GM18502 (cell line): Measurements from ENCODE around the gene CFAP74.

Experiments used
- ATAC-seq: cut with Tn5 transposase; IDR thresholded peaks from one replicate; pipeline ENCODE4 v1.9.1; 2021; ENCODE audit warnings: mild to moderate bottlenecking; ENCODE audit not compliant: unreplicated experiment, poor library complexity

The CFAP74 gene

DNA sequence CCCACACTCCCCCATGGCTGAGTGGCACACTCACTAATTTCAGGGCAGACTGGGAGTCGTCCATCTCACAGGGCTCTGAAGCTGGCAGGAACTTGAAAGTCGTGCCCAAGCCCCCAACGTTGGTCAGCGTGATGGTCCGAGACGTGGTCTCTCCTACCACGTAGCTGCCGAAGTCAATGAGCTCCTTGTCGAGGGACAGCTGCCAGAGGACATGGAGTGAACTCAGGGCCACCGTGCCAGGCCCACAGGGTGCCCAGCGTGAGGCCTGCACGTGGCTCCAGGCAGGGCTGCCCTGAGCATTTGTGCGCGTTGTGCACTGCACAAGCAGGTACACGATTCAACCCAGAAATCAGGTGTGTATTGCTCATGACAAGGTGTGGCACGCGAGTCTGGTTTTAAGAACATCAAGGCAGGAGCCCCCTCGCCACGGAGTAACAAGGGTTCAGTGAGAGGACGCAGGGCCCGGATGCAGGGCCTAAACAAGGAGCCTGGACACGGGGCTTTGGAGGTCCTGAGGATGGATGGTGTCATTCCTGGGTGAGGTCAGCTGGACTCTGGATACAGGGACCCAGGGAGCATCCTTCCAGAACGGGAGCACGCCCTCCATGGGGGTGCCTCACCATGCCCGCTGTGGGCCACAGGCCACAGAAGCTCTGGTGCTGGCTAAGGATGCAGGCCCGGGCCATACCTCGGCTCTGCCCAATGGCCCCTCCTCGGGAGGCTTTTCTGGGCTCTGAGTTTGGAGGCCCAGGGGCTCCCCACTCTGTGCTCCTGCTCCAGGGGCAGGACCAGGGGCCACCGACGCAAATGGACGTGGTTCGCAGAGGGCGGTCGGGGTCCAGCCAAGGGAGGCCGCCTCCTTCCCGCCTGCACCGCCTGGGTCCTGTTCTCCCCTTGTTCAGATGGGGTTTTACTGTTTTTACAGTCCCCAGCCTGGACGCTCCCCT is 46.7 kb downstream of the CFAP74 start:
- no peak for ATAC-seq

DNA sequence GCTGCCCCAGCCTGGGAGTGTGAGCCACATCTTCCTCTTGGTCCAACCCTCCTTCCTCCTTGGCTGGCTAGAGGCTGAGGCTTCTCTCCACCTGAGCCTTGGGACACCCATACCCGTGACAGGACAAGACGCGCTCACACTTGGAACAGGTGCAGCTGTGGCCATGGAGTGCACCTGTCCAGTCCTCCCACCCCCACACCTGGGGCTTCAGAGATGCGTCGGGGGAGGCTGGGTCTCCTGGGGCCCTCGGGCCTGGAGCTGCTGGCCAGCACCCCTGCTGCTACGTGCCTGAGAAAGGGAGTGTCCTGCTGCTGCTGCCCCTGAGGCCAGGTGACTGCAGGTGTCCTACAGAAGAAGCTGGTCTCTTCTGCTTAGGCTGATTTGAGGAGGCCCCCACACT is 47.5 kb downstream of the CFAP74 start:
- no peak for ATAC-seq

DNA sequence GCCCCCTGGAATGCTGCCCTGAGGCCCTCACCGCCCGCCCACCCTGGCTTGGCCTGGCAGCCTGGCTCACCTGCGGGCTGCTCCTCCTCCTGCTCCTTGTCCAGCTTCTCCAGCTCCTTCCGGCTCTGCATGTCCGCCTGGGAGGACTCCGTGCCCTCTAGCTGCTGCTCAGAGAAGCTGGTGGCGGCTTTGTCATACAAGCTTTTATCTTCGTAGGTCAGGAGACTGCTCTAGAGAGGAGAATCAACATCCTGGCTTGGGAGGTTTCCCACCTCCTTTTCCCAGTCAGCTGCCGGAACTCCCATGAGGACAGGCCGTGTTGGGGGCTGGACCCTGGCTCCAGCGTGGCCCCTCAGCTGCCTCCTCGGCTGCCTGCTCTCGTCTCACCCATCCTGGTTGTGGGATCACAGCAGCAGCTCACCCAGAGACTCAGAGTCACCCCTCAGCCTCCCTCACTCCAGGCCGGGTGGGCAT is 47.9 kb downstream of the CFAP74 start:
- no peak for ATAC-seq

DNA sequence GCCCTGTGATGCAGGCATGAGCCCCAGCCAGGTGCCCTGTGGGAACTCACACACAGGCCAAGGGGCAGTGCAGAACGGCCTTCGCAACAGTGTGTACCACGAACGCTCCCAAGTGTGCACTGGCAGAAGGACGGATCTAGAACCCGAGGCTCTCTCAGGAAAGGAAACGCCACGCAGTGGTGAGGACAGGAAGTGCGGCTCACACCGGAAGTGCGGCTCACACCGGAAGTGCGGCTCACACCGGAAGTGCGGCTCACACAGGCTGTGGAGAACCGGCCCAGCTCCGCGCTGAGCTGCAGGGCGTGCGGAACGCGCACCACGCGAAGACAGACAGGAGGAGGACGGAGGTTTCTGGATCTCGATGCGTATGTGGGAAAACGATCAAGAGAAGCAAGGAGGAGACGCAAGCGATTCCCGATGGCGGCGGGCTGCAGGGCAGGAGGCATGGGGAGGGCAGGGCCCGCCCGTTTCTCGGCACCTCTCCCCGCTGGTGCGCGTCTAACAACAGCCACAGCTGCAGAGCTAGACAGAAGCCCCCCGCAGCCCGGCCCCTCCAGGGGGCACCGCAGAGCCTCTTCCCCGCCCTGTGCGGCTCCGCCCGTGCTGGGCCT is 48.6 kb downstream of the CFAP74 start:
- ATAC-seq = no peak

DNA sequence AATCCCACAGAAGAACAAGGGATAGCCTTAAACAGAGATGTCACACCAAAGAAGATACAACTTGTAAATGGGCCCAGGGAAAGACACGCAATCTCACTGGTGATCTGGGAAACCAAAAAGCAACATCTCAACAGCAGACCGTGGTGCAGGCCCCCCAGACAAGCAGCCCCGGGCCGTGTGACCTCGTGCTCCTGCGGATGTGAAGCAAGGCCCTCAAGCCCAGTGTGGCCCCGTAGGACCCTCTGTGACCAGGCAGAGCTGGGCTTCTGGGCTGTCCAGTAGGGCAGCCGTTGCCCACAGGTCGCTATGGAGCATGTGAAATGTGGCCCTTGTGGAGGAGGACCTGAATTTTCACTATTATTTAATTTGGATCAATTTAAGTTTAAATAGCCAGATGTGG is 49.6 kb downstream of the CFAP74 start:
- no peak for ATAC-seq

DNA sequence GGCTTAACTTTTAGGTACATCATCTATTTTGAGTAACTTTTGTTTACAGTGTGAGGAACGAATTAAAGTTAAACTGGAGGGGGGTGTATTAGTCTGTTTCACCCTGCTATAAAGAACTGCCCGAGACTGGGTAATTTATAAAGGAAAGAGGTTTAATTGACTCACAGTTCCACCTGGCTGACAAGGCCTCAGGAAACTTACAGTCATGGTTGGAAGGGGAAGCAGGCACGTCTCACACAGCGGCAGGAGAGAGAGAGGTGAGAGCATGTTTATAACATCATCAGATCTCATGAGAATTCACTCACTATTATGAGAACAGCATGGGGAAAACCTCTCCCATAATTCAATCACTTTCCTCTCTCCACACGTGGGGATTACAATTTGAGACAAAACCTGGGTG is 52.6 kb downstream of the CFAP74 start:
- ATAC-seq = no peak

DNA sequence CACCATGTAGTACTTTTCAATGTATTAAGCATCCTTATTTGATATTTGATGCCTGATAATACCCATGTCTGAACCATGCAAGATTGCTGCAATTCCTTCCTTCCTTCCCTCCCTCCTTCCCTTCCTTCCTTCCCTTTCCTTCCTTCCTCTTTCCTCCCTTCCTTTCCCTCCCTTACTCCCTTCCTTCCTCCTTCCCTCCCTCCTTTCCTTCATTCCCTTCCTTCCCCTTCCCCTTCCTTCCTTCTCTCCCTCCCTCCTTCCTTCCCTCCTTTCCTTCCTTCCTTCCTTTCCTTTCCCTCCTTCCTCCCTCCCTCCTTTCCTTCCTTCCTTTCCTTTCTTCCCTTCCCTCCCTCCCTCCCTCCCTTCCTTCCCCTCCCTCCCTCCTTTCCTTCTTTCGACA is 54.8 kb downstream of the CFAP74 start:
- no peak for ATAC-seq

DNA sequence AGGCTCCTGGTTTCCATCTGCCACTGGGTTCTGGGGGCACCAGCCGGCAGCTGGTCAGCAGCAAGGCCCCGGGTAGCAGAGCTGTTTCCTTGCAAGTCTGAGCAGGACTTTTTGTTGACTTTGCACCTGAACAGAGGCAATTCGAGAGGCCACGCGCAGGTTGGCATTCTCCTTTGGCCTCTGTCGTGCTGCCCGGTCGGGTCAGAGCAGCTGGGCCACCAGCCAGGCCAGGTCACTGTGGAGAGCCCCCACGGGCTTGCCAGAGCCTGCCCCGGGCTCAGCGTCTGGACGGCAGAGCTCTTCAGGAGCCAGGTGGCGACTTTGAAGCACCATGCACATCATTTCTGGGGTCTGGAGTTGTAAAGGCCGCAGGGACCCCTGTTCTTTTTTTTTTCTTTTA is 56.1 kb downstream of the CFAP74 start:
- ATAC-seq = no peak

DNA sequence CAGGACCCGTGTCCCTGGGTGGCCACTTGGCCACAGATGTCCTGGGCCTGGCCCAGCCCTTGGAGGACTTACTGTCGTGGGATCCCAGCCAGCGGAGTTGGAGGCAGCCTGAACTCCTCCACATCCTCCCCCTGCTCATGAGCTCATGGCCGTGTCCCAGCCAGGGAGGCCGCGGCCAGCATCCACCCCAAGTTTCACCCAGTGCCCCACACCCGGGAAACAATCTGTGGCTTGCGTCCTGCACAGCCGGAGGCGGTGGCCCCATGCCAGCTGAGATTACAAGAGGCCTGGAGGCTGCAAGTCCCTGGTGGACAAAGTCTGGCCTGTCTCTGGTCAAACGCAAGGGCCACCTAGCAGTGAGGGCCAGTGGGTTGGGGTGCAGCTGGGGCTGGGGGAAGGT is 57.0 kb downstream of the CFAP74 start:
- no peak for ATAC-seq

DNA sequence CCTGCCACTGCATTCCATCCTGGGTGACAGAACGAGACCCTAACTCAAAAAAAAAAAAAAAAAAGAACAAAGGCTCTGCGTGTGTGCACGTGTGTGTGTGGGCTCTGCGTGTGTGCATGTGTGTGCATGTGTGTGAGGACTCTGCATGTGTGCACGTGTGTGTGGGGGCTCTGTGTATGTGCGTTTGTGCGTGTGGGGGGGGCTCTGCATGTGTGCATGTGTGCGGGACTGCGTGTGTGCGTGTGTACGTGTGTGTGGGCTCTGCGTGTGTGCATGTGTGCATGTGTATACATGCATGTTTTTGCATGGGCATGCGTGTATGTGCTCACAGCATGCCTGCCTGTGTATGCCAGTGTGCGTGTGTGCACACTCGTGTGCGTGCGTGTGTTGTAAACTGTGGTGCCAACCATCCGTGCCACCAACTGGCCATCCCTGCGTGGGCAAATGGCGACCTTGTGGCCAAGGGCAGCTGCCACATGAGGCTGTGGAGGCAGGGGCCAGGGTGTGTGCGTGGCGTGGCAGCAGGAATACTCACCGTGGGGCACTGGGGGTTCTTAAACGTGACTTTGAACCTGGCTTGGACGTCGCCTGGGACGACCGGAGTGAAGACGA is 57.7 kb downstream of the CFAP74 start:
- no peak for ATAC-seq

DNA sequence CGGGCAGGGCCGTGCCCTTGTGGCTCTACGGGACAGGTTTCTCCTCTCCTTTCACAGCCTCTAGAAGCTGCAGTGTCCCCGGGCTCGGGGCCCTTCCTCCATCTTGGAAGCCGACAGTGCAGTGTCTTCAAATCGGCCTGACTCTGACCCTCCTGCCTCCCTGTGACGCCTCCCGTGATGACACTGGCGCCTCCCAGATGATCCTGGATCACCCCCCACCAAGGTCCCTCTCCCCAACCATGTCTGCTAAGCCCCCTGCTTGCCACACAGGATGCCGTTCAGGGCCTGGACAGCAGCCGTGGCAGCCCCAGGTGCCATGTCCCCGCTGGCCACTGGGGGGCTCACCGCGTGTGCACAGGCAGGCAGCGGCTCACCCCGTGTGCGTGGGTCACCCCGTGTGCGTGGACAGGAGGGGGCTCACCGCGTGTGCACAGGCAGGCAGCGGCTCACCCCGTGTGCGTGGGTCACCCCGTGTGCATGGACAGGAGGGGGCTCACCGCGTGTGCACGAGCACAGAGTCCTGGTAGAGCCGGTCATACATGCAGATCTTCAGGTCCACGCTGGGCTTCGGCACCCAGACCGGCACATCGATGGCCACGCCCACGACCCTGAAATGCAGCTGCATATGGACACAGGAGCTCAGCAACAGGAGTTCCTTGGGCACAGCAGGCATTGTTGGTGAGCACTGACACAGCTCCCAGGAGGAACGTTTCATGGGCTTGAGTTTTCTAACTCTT is 59.6 kb downstream of the CFAP74 start:
- ATAC-seq = no peak

DNA sequence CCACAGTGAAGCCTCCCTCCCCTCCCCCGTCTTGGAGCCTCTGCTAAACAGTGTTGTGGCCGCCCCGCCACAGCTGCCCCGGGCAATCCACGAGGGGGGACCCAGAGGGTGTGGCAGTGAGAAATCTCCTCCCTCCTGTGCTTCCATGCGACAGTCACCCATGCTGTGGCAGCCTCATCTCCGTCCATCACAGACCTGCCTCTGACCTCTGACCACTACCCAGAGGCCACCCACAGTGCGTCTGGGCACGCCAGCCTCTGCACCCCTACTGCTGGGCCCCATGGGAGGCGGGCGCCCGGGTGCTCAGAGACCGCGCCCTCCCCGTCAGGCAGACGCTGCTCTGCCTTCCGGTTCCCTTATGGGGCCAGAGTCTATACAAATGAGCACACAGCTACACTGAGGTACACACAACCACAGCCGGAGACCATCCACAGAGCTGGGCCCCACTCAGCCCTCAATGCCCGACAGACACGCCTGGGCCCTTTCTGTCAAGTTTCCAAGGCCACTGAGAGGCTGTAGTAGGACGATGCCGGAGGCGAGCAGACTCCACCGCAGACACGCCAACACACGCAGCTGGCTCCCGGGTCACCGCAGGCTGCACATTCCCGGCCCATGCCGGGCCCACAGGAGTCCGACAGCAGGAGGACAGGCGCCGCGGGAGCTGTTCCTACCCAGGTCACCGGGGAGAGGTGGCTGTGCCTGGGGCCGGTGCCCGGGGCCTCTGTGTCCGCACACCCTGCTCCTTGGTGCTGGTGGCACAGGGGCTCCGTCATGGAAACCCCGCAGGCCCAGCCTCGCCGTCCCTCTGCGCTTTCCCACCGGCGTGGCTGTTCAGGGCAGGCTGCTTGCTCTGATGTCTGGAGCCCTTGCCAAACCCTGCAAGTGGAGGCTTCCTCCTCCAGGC is 60.6 kb downstream of the CFAP74 start:
- ATAC-seq = no peak

DNA sequence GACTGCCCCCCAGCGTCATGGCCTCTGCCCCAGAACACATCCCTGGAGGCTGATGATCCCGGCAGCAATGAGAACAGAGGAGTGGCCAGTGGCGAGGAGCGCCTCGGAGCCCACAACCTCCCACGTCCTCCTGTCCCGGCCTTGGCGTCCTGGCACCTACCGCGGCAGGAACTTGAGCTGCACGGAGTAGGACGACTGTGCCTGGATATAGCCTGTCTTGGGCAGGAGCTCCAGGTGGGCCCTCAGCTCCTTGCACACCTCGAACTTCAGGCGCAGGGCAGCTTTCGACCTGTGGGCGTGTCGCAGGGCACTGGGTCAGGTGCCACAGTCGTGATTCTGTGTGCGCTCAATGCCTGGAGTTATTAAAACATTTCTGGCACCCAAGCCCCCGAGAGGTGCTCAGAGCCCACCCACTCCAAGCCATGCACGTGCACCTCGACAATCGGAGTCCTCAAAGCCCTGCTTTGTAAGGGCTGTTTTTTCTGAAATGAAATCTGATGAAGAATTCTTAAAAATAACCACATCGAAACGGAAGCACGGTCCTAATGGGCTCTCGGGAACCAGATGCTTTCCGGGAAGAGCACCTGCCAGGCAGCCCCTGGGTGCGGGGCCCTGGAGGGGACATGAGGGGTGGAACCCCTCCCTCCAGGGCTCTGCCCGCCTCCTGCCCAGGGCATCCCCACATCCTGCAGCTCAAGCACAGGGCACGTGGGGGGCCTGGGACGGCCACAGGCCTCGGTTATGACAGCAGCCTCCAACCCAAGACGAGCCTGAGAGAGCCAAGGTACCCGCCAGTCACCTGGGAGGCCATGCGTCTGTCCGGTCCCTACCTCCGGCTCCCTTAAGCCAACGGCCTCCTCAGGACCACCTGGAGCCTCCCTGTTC is 61.5 kb downstream of the CFAP74 start:
- ATAC-seq = no peak

DNA sequence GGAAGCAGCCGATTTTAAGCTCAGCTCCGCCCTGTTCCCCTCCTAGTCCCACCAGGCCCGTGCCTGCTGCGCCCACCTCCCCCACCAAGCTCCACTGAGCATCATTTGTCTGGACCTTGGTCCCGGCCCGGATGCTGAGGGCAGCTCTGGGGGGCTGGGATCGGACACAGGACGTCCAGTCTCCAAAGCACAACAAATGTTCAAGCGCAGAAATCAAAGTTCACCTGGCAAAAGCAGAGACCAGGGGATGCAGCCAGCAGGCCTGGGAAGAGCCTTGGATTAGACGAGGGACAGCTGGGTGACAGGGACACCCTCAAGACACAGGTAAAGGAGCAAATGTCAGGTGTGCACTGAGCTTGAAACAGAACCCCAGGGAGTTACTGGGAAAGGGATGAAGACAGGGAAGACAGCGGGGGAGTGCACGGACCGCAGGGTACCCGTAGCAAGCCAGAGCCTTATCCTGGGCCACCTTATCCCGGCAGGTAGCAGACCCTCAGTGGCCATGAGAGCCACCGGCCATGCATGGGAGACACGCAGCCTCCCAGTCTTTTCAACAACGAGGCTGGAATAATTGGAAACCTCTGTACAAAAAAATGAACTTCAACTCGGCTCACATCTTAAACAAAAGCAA is 62.3 kb downstream of the CFAP74 start:
- ATAC-seq = no peak

DNA sequence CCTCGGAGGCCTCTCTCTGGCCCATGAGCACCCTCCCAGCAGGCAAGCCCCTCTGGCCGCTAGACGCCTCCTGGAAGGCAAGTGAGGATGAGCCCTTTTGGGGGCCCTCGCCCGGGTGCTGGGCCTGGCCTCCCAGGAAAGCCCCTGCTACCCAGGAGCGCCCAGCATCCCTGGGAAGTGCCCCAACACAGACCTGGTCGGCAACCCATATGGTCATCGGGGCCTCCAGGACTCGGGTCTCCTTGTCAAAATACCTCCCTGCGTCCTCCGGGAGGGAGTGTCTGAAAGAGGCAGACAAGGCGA is 63.5 kb downstream of the CFAP74 start:
- no peak for ATAC-seq

DNA sequence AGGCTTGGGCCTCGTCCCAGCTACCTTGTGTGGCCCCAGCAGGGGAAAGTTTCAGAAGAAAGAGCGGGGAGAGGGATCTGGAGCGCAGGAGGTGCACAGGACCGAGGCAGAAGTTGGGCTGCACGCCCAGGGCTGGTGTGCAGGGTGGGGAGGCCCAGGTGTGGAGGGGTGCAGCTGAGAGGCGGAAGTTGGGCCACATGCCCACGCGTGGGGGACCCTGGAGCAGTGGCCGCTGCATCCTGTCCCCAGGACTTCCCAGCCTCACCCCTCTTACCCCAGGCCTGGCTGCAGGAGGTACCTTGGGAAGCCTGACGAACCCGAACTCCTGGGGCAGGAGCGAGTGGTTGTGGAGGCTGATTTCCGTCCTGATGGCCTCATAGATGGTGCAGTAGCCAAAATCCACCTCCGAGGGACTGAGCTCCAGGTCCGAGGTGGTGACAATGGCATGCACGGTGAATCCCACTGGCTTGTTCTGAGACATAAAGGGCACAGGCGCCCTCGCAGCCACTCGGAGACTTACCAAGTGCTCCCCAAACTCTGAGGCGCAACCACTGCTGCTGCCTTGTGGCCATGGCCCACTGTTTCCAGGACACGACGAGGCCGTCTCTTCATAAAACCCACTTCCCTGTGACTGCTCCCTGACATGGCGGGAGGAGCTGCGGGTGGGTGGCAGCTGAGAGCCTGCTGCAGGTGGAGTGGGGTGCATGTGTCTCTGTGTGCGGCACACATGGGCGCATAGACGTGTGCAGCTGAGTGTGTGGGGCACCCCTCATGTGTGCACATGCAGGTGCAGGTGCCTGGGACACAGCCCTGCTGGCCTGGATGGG is 64.1 kb downstream of the CFAP74 start:
- ATAC-seq = no peak

DNA sequence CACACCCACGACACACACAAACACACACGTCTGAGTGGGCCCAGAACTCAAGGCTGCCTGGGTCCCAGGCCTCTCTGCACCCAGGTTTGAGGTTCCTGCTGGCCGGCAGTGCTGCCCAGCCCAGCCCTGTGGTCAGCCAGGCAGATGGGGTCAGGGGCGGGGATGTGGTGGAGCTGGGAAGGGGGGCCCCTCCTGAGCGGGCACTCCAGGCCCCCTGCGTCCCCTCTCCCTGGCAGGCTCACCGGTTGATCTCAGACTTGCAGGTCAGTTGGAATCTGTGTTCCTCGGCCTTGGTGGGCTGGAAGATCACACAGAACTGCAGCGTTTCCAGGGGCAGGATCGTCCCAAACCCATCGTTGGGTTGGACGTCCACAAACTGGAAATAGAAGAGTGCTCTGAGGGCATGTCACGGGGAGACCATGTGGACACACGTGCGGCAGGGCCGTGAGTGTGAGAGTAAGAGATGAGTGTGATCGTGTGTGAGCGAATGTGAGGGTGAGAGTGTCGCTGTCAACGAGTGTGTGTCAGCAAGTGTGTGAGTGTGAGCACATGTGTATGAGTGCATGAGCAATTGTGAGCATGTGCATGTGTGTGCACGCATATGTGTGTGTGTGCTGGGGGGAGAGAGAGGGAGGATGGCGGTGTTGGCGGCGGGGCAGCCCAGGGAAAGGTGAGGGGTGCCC is 64.8 kb downstream of the CFAP74 start:
- ATAC-seq = no peak
